CD4-positive, alpha-beta T cell treated with Interleukin-4 for 4 hours (primary cell): Measurements from ENCODE around the gene BCL2.
A peak's percentile ranks its signal among the peaks of the same experiment; 100 is the strongest.

ENCODE experiments used
- DNase-seq: peaks from one replicate; pipeline ENCODE4 v3.0.0-alpha.2; 2020

The BCL2 gene

GRCh38 chr18:63074981-63075404 is 244.6 kb downstream of the BCL2 start:
- DNase-seq = peak; percentile 37

DNA sequence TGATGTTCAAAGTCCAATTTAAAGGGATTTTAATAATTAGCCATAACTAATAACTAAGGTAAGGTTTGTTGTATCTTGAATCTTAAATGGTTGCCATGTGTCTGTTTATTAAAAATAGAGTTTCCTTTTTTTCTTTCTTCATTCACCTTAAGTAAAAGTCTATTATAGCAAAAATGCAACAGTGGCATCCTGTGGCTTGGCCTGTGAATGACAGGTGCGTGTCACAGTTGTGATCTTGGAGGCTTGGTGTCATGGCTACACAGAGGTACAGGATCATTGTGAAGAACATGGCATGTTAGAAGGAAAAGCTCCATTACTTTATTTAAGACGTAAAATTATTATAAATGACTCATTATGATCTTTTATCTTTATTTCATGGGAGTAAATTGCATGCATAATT is 246.1 kb downstream of the BCL2 start:
- peak; percentile 6 for DNase-seq
